K562 (cell line): ENCODE data around the gene HOXB3. TPM values are rescaled to one million over a fixed set of nuclear protein-coding genes. Genes with fewer than 3 reads are reported as not detected.

ENCODE experiments used
- E4F1 ChIP-seq: fragments of 250-450 bp; sonication (Bioruptor Pico); IDR thresholded peaks from 2 replicates; pipeline ENCODE4 v1.5.0; 2021; ENCODE audit warnings: mild to moderate bottlenecking, borderline replicate concordance
- FOXA3 ChIP-seq, 2 experiments: fragments of 450-650 bp in 1 of 2; sonication (generic) in 1 of 2; formaldehyde crosslinking; IDR thresholded peaks in 1 of 2; conservative IDR thresholded peaks in 1 of 2; 2 replicates each; pipeline versions ENCODE4 v1.4.0 to v1.8.0; 2020 to 2022; ENCODE audit warnings: mild to moderate bottlenecking in 2 of 2, missing genetic modification reagents in 1 of 2
- HMGN3 ChIP-seq: IDR thresholded peaks from 2 replicates; pipeline ENCODE4 v1.6.1; 2011; ENCODE audit warnings: borderline replicate concordance, low read depth, mild to moderate bottlenecking, mixed read lengths, low read length; ENCODE audit not compliant: insufficient read length; ENCODE audit errors: extremely low read depth
- SRSF7 ChIP-seq: fragments of 200-400 bp; formaldehyde crosslinking; optimal IDR thresholded peaks from 2 replicates; pipeline ENCODE3; 2017; ENCODE audit warnings: mild to moderate bottlenecking, low read depth, low read length
- XRCC4 ChIP-seq: IDR thresholded peaks from one replicate; pipeline ENCODE4 v1.6.1; 2011; ENCODE audit not compliant: insufficient read depth, insufficient read length; ENCODE audit errors: extremely low read depth
- ZFP30 ChIP-seq: fragments of 250-450 bp; sonication (Bioruptor Pico); IDR thresholded peaks from 2 replicates; pipeline ENCODE4 v1.8.0; 2022; ENCODE audit warnings: moderate library complexity, mild to moderate bottlenecking, inconsistent platforms, borderline replicate concordance
- ZNF408 ChIP-seq: fragments of 250-450 bp; sonication (Bioruptor Pico); IDR thresholded peaks from 2 replicates; pipeline ENCODE4 v1.4.0; 2020; ENCODE audit warnings: low read depth, mild to moderate bottlenecking, moderate library complexity
- polyA plus RNA-seq, 8 experiments: library from polyadenylated mRNA; depleted of rRNA in 4 of 8; stranded (reverse) in 5 of 8; unstranded in 3 of 8; fragments of >200 nt; fragmentation: Nextera tagmentation in 2 of 8; fragmentation: Illumina TruSeq in 1 of 8; extraction: Ambion mirVana in 2 of 8; extraction: Trizol in 1 of 8; gene quantifications; 2 replicates each; pipeline versions ENCODE4 v1.2.1 to v1.2.3, GENCODE V29; 2011 to 2014; ENCODE audit warnings: inconsistent platforms in 1 of 8, missing spikeins in 1 of 8
- total RNA-seq, 7 experiments: library from RNA; depleted of rRNA in 6 of 7; stranded (reverse); fragments of >200 nt in 6 of 7; fragmentation: Illumina TruSeq in 2 of 7; extraction: Trizol in 2 of 7; gene quantifications; 2 replicates each; pipeline versions ENCODE4 v1.2.1 to v1.2.3, GENCODE V29; 2011 to 2021; ENCODE audit warnings: low replicate concordance in 1 of 7

Gene HOXB3
- total and polyA plus RNA-seq, 9 of the 15 experiments (the other 6 are each of a cell fraction or from before 2014, with no cell fraction given): 2.4 to 41.3 (median 20.2) TPM

- TF ChIP-seq E4F1 (CRISPR knock-in tag) (no peak), XRCC4 (no peak), SRSF7 (no peak), HMGN3 (no peak), FOXA3 (CRISPR knock-in tag; conservative IDR thresholded peaks at IDR 0.05 in 1 of 2, IDR thresholded peaks at IDR 0.05 in 1 of 2) (no peak), ZNF408 (CRISPR knock-in tag) (no peak), ZFP30 (CRISPR knock-in tag) (no peak)
Observed at GRCh38 chr17:48596735-48597527, 6.9 kb upstream of the HOXB3 start (continued).
